ENCODE measurements around the gene COQ8A. TPM values are rescaled to one million over a fixed set of nuclear protein-coding genes. Genes with fewer than 3 reads are reported as not detected.

COQ8A gene
- total RNA-seq, 1 experiment from 2014 or later: 35.3 TPM

DNA sequence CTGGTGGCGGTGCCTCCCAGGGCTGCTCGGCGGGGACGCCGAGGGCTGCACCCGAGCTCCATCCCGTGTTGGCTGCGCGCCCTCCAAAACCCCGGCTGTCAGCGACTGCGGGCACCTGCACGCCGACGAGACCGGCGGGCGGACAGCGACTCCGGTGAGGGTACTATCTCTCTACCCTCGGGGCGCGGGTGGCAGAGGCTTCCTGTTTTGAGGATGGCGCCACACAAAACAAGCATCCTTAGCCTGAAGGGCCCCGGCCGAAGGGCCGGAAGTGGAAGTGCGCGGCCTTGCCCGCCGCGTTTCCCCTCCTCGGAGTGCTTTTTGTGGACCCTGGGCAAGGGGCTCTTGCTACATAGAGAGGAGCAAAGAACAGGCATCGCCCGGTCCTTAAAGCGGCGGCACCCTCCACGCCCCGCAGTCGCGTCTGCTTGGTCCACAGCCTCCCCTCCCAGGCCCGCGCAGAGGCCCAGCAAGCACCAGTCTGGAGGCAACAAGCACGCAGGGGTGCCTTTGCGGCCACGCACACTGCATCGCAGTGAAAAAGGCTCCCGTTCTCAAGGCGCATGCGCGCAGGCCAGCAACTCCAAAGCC lies 561 bp upstream of the COQ8A start (continued):
- TF ChIP-seq, protein P1, sequence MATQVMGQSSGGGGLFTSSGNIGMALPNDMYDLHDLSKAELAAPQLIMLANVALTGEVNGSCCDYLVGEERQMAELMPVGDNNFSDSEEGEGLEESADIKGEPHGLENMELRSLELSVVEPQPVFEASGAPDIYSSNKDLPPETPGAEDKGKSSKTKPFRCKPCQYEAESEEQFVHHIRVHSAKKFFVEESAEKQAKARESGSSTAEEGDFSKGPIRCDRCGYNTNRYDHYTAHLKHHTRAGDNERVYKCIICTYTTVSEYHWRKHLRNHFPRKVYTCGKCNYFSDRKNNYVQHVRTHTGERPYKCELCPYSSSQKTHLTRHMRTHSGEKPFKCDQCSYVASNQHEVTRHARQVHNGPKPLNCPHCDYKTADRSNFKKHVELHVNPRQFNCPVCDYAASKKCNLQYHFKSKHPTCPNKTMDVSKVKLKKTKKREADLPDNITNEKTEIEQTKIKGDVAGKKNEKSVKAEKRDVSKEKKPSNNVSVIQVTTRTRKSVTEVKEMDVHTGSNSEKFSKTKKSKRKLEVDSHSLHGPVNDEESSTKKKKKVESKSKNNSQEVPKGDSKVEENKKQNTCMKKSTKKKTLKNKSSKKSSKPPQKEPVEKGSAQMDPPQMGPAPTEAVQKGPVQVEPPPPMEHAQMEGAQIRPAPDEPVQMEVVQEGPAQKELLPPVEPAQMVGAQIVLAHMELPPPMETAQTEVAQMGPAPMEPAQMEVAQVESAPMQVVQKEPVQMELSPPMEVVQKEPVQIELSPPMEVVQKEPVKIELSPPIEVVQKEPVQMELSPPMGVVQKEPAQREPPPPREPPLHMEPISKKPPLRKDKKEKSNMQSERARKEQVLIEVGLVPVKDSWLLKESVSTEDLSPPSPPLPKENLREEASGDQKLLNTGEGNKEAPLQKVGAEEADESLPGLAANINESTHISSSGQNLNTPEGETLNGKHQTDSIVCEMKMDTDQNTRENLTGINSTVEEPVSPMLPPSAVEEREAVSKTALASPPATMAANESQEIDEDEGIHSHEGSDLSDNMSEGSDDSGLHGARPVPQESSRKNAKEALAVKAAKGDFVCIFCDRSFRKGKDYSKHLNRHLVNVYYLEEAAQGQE (IDR thresholded peaks at IDR 0.05; ENCODE audit: low read depth): no peak
- TF ChIP-seq CBX3 (IDR thresholded peaks at IDR 0.05; ENCODE audit: low read depth) (no peak), EZH2phosphoT487 (IDR thresholded peaks at IDR 0.05; ENCODE audit: borderline replicate concordance) (no peak), SIN3A (IDR thresholded peaks at IDR 0.05; ENCODE audit: low read depth) (peak; percentile 89), JUND (IDR thresholded peaks at IDR 0.05) (no peak), EZH2 (IDR thresholded peaks at IDR 0.05) (no peak), SP1 (IDR thresholded peaks at IDR 0.05; ENCODE audit: low read depth) (no peak), ZFX (IDR thresholded peaks at IDR 0.05) (peak; percentile 91), EGR1 (IDR thresholded peaks at IDR 0.05; ENCODE audit: low read depth) (no peak), ZNF274 (IDR thresholded peaks at IDR 0.05; ENCODE audit: low read depth, low read length) (no peak)
- TF ChIP-seq, protein P2, sequence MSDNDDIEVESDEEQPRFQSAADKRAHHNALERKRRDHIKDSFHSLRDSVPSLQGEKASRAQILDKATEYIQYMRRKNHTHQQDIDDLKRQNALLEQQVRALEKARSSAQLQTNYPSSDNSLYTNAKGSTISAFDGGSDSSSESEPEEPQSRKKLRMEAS (IDR thresholded peaks at IDR 0.05): peak; percentile 92
- TF ChIP-seq, protein P3, sequence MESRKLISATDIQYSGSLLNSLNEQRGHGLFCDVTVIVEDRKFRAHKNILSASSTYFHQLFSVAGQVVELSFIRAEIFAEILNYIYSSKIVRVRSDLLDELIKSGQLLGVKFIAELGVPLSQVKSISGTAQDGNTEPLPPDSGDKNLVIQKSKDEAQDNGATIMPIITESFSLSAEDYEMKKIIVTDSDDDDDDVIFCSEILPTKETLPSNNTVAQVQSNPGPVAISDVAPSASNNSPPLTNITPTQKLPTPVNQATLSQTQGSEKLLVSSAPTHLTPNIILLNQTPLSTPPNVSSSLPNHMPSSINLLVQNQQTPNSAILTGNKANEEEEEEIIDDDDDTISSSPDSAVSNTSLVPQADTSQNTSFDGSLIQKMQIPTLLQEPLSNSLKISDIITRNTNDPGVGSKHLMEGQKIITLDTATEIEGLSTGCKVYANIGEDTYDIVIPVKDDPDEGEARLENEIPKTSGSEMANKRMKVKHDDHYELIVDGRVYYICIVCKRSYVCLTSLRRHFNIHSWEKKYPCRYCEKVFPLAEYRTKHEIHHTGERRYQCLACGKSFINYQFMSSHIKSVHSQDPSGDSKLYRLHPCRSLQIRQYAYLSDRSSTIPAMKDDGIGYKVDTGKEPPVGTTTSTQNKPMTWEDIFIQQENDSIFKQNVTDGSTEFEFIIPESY (IDR thresholded peaks at IDR 0.05; ENCODE audit: extremely low read depth, insufficient replicate concordance, low read length): no peak
